Keratinocyte (primary cell): ENCODE data around the gene MESP2. TPM values are rescaled to one million over a fixed set of nuclear protein-coding genes. Genes with fewer than 3 reads are reported as not detected.

Experiments
- DNase-seq: peaks from one replicate; pipeline ENCODE4 v3.0.0-alpha.2; 2011; ENCODE audit warnings: low read depth, missing footprints, low spot score
- FAIRE-seq: peaks from 2 replicates; lab custom pipeline; 2011; peaks lifted over from hg19 to GRCh38; lab: Jason Lieb, UNC
- H2AFZ ChIP-seq: 2 replicates; pipeline ENCODE4 v1.6.0; 2012; ENCODE audit warnings: low read length, control low read depth, inconsistent platforms; ENCODE audit not compliant: control insufficient read depth
- H3K27ac ChIP-seq: 2 replicates; pipeline ENCODE4 v1.5.1; 2011; ENCODE audit warnings: low read length; ENCODE audit not compliant: control insufficient read depth, insufficient read depth
- H3K27me3 ChIP-seq: 3 replicates; pipeline ENCODE4 v1.6.0; 2011; ENCODE audit warnings: low read length; ENCODE audit not compliant: control insufficient read depth, insufficient read depth; ENCODE audit errors: extremely low read depth
- H3K36me3 ChIP-seq, 2 experiments: 2 replicates in 1 of 2; 3 replicates in 1 of 2; pipeline ENCODE4 v1.5.1; 2011; ENCODE audit warnings: low read length in 2 of 2, mild to moderate bottlenecking in 1 of 2; ENCODE audit not compliant: control insufficient read depth in 2 of 2, insufficient read depth in 2 of 2; ENCODE audit errors: extremely low read depth in 1 of 2
- H3K4me1 ChIP-seq: 3 replicates; pipeline ENCODE4 v1.5.1; 2011; ENCODE audit warnings: low read length; ENCODE audit not compliant: control insufficient read depth, insufficient read depth; ENCODE audit errors: extremely low read depth
- H3K4me2 ChIP-seq: 3 replicates; pipeline ENCODE4 v1.6.0; 2011; ENCODE audit warnings: low read depth, low read length; ENCODE audit not compliant: control insufficient read depth, insufficient read depth; ENCODE audit errors: extremely low read depth
- H3K4me3 ChIP-seq, 3 experiments: fragments of 200-600 bp in 1 of 3; sonication (generic) in 1 of 3; 2 replicates in 2 of 3; 3 replicates in 1 of 3; pipeline ENCODE4 v1.5.1; 2011 to 2016; ENCODE audit warnings: low read length in 3 of 3, mild to moderate bottlenecking in 3 of 3, control low read depth in 2 of 3, inconsistent platforms in 1 of 3, low read depth in 1 of 3, mixed read lengths in 1 of 3, mixed run types in 1 of 3, moderate library complexity in 1 of 3; ENCODE audit not compliant: control insufficient read depth in 2 of 3, insufficient read depth in 2 of 3; ENCODE audit errors: extremely low read depth in 1 of 3
- H3K79me2 ChIP-seq: 2 replicates; pipeline ENCODE4 v1.6.0; 2012; ENCODE audit warnings: low read length; ENCODE audit not compliant: control insufficient read depth, insufficient read depth
- H3K9ac ChIP-seq: 3 replicates; pipeline ENCODE4 v1.6.0; 2011; ENCODE audit warnings: low read length; ENCODE audit not compliant: control insufficient read depth, insufficient read depth; ENCODE audit errors: extremely low read depth
- H3K9me1 ChIP-seq: 3 replicates; pipeline ENCODE4 v1.6.0; 2011; ENCODE audit warnings: low read length; ENCODE audit not compliant: control insufficient read depth, insufficient read depth; ENCODE audit errors: extremely low read depth
- H3K9me3 ChIP-seq: 2 replicates; pipeline ENCODE4 v1.5.1; 2012; ENCODE audit warnings: low read depth, low read length; ENCODE audit not compliant: control insufficient read depth
- H4K20me1 ChIP-seq: 3 replicates; pipeline ENCODE4 v1.6.0; 2011; ENCODE audit warnings: low read length; ENCODE audit not compliant: control insufficient read depth, insufficient read depth; ENCODE audit errors: extremely low read depth
- CTCF ChIP-seq, 3 experiments: IDR thresholded peaks in 1 of 3; conservative IDR thresholded peaks in 1 of 3; optimal IDR thresholded peaks in 1 of 3; 2 replicates in 2 of 3; 3 replicates in 1 of 3; pipeline versions ENCODE3 to v1.5.1; 2011; ENCODE audit warnings: low read length in 3 of 3, mild to moderate bottlenecking in 3 of 3, moderate library complexity in 2 of 3, control low read depth in 1 of 3, inconsistent platforms in 1 of 3; ENCODE audit not compliant: insufficient read depth in 2 of 3; ENCODE audit errors: extremely low read depth in 1 of 3
- EZH2 ChIP-seq: IDR thresholded peaks from one replicate; pipeline ENCODE4 v1.6.1; 2012; ENCODE audit warnings: inconsistent platforms, mild to moderate bottlenecking, low read length, moderate library complexity
- dilution Hi-C: fragments of 300-500 bp; cut with MboI; formaldehyde crosslinking; loops from one replicate; pipeline ENCODE4 v1.7.0; 2020; ENCODE audit warnings: low sequenced_read_pairs; ENCODE audit not compliant: extremely low pct_ligation_motif_present
- polyA plus RNA-seq, 5 experiments: library from polyadenylated mRNA; depleted of rRNA in 3 of 5; stranded (reverse) in 3 of 5; stranded (forward) in 1 of 5; unstranded in 1 of 5; fragments of >200 nt; gene quantifications; 1 replicate in 1 of 5; 2 replicates in 3 of 5; 3 replicates in 1 of 5; pipeline versions ENCODE4 v1.2.1 to v1.2.3, GENCODE V29; 2011 to 2012; ENCODE audit warnings: missing spikeins in 2 of 5, low read depth in 1 of 5, low replicate concordance in 1 of 5

MESP2 gene
- polyA plus RNA-seq, 1 donor (not counting 4 experiments of a cell fraction or from before 2014, with no cell fraction given) = 0.39 TPM

- H3K79me2 ChIP-seq = no peaks in the 10 kb centered on the region
Observed at GRCh38 chr15:89808160-89808870, 32.2 kb downstream of the MESP2 start.

GRCh38 chr15:89809093-89809786 is 33.1 kb downstream of the MESP2 start:
- no peaks in the 10 kb centered on the region for H3K9me1 ChIP-seq
- DNase-seq (no peak), FAIRE-seq (no peak)
- no peak overlapping the region for H3K4me3 ChIP-seq
- peaks cover 3% of the 10 kb centered on the region for H3K27me3 ChIP-seq
- peaks cover 9% of the 10 kb centered on the region for H3K4me1 ChIP-seq
- no peaks in the 10 kb centered on the region for H4K20me1 ChIP-seq
- no peaks in the 10 kb centered on the region for H3K9me3 ChIP-seq
- no peak overlapping the region for H3K27ac ChIP-seq
- no peak overlapping the region for H3K4me2 ChIP-seq
- no peak overlapping the region for H3K9ac ChIP-seq
- H3K36me3 ChIP-seq = no peaks in the 10 kb centered on the region
- TF ChIP-seq EZH2 (no peak), CTCF (optimal IDR thresholded peaks at IDR 0.05 in 1 of 3, IDR thresholded peaks at IDR 0.05 in 1 of 3, conservative IDR thresholded peaks at IDR 0.05 in 1 of 3; ENCODE audit: extremely low read depth in 1 of 3, insufficient read depth in 2 of 3, low read length in 3 of 3) (no peak)
- H2AFZ ChIP-seq = no peak overlapping the region
- H3K79me2 ChIP-seq = no peaks in the 10 kb centered on the region
- dilution Hi-C loops = no loop called here

More at GRCh38 chr15:89808160-89808870, 32.2 kb downstream of the MESP2 start:
- Histone ChIP-seq H3K9ac (no peak overlapping the region), H3K4me1 (peaks cover 9% of the 10 kb centered on the region), H3K27me3 (no peaks in the 10 kb centered on the region), H3K4me3 (no peak overlapping the region), H2AFZ (no peak overlapping the region), H4K20me1 (no peaks in the 10 kb centered on the region), H3K9me1 (no peaks in the 10 kb centered on the region), H3K36me3 (no peaks in the 10 kb centered on the region), H3K9me3 (no peaks in the 10 kb centered on the region), H3K27ac (no peak overlapping the region), H3K4me2 (no peak overlapping the region)
- no peak for DNase-seq
- dilution Hi-C loops = no loop called here
- FAIRE-seq = no peak
- TF ChIP-seq CTCF (optimal IDR thresholded peaks at IDR 0.05 in 1 of 3, IDR thresholded peaks at IDR 0.05 in 1 of 3, conservative IDR thresholded peaks at IDR 0.05 in 1 of 3; ENCODE audit: extremely low read depth in 1 of 3, insufficient read depth in 2 of 3, low read length in 3 of 3) = no peak
- TF ChIP-seq EZH2 = no peak
